ENCODE measurements around the gene SGK1. TPM values are rescaled to one million over a fixed set of nuclear protein-coding genes. Genes with fewer than 3 reads are reported as not detected.

SGK1 gene
- total RNA-seq, 2 donors from 2014 or later: 67.3 to 97.5 TPM

- Histone ChIP-seq H3K27me3 (replicated peaks; ENCODE audit: insufficient read depth) (no peaks in the 10 kb centered on the region), H3K36me3 (no peaks in the 10 kb centered on the region), H3K4me1 (ENCODE audit: control insufficient read depth in 1 of 2, low read depth in 2 of 2) (no peaks in the 10 kb centered on the region), H3K4me3 (no peak overlapping the region), H3K27ac (no peak overlapping the region), H3K9me3 (no peaks in the 10 kb centered on the region)
- TF ChIP-seq CTCF (IDR thresholded peaks at IDR 0.05): no peak
- ATAC-seq (ENCODE audit: insufficient number of reproducible peaks, low FRiP score, low read depth) (no peak), DNase-seq (ENCODE audit: low spot score) (no peak)
Observed at GRCh38 chr6:134347885-134348805, 30.2 kb upstream of the SGK1 start.

- no peak for DNase-seq (ENCODE audit: low spot score)
- Histone ChIP-seq H3K27ac (no peak overlapping the region), H3K4me3 (no peak overlapping the region), H3K27me3 (replicated peaks; ENCODE audit: insufficient read depth) (no peaks in the 10 kb centered on the region), H3K9me3 (no peaks in the 10 kb centered on the region), H3K4me1 (ENCODE audit: control insufficient read depth in 1 of 2, low read depth in 2 of 2) (no peaks in the 10 kb centered on the region), H3K36me3 (no peaks in the 10 kb centered on the region)
- no peak for TF ChIP-seq CTCF (IDR thresholded peaks at IDR 0.05)
- no peak for ATAC-seq (ENCODE audit: insufficient number of reproducible peaks, low FRiP score, low read depth)
Observed at GRCh38 chr6:134346932-134347545, 29.1 kb upstream of the SGK1 start.

GRCh38 chr6:134345789-134346188 lies 27.9 kb upstream of the SGK1 start:
- Histone ChIP-seq H3K4me1 (ENCODE audit: control insufficient read depth in 1 of 2, low read depth in 2 of 2) (no peaks in the 10 kb centered on the region), H3K27me3 (replicated peaks; ENCODE audit: insufficient read depth) (no peaks in the 10 kb centered on the region), H3K36me3 (no peaks in the 10 kb centered on the region), H3K4me3 (no peak overlapping the region), H3K9me3 (no peaks in the 10 kb centered on the region), H3K27ac (no peak overlapping the region)
- no peak for DNase-seq (ENCODE audit: low spot score)
- no peak for ATAC-seq (ENCODE audit: insufficient number of reproducible peaks, low FRiP score, low read depth)
- no peak for TF ChIP-seq CTCF (IDR thresholded peaks at IDR 0.05)

GRCh38 chr6:134343066-134343465 lies 25.2 kb upstream of the SGK1 start:
- Histone ChIP-seq H3K27me3 (replicated peaks; ENCODE audit: insufficient read depth) (no peaks in the 10 kb centered on the region), H3K9me3 (no peaks in the 10 kb centered on the region), H3K4me3 (no peak overlapping the region), H3K4me1 (ENCODE audit: control insufficient read depth in 1 of 2, low read depth in 2 of 2) (no peaks in the 10 kb centered on the region), H3K36me3 (no peaks in the 10 kb centered on the region), H3K27ac (no peak overlapping the region)
- ATAC-seq (ENCODE audit: insufficient number of reproducible peaks, low FRiP score, low read depth): no peak
- no peak for DNase-seq (ENCODE audit: low spot score)
- no peak for TF ChIP-seq CTCF (IDR thresholded peaks at IDR 0.05)

GRCh38 chr6:134341999-134342567 lies 24.2 kb upstream of the SGK1 start:
- Histone ChIP-seq H3K4me3 (no peak overlapping the region), H3K27me3 (replicated peaks; ENCODE audit: insufficient read depth) (no peaks in the 10 kb centered on the region), H3K27ac (no peak overlapping the region), H3K9me3 (no peaks in the 10 kb centered on the region), H3K36me3 (no peaks in the 10 kb centered on the region), H3K4me1 (ENCODE audit: control insufficient read depth in 1 of 2, low read depth in 2 of 2) (no peaks in the 10 kb centered on the region)
- no peak for DNase-seq (ENCODE audit: low spot score)
- TF ChIP-seq CTCF (IDR thresholded peaks at IDR 0.05): no peak
- no peak for ATAC-seq (ENCODE audit: insufficient number of reproducible peaks, low FRiP score, low read depth)

All from thoracic aorta (tissue), 2 donors.